ENCODE data around the gene ACSM2B.

GRCh38 chr16:20538687-20539086, 37.5 kb downstream of the ACSM2B start:
- TF ChIP-seq CTCF (IDR thresholded peaks at IDR 0.05): no peak
- no peak for TF ChIP-seq POLR2A (IDR thresholded peaks at IDR 0.05)

Data from right lobe of liver (tissue), 4 donors.